Dendritic cell treated with granulocyte-macrophage colony-stimulating factor and Interleukin-4, amounts not matched to agents 40 ng/mL and 50 ng/mL, for 4 days (primary cell): ENCODE data around the gene DLX2.

Source experiments
- H3K27ac Mint-ChIP-seq: one replicate; pipeline ENCODE4 v1.8.0; 2022; ENCODE audit warnings: mild to moderate bottlenecking, mixed read lengths
- H3K27me3 Mint-ChIP-seq: one replicate; pipeline ENCODE4 v1.8.0; 2022; ENCODE audit warnings: mild to moderate bottlenecking, mixed read lengths
- H3K36me3 Mint-ChIP-seq: one replicate; pipeline ENCODE4 v1.8.0; 2022; ENCODE audit warnings: low read depth, mixed read lengths
- H3K4me1 Mint-ChIP-seq: one replicate; pipeline ENCODE4 v1.8.0; 2022; ENCODE audit warnings: low read depth, mixed read lengths
- H3K4me3 Mint-ChIP-seq: one replicate; pipeline ENCODE4 v1.8.0; 2022; ENCODE audit warnings: mild to moderate bottlenecking, moderate library complexity, mixed read lengths
- H3K9me3 Mint-ChIP-seq: one replicate; pipeline ENCODE4 v1.8.0; 2022; ENCODE audit warnings: mixed read lengths
- intact Hi-C: fragments of 100-400 bp; cut with micrococcal nuclease; formaldehyde crosslinking; loops from one replicate; pipeline ENCODE4 v1.15.0; 2022

Gene DLX2

DNA sequence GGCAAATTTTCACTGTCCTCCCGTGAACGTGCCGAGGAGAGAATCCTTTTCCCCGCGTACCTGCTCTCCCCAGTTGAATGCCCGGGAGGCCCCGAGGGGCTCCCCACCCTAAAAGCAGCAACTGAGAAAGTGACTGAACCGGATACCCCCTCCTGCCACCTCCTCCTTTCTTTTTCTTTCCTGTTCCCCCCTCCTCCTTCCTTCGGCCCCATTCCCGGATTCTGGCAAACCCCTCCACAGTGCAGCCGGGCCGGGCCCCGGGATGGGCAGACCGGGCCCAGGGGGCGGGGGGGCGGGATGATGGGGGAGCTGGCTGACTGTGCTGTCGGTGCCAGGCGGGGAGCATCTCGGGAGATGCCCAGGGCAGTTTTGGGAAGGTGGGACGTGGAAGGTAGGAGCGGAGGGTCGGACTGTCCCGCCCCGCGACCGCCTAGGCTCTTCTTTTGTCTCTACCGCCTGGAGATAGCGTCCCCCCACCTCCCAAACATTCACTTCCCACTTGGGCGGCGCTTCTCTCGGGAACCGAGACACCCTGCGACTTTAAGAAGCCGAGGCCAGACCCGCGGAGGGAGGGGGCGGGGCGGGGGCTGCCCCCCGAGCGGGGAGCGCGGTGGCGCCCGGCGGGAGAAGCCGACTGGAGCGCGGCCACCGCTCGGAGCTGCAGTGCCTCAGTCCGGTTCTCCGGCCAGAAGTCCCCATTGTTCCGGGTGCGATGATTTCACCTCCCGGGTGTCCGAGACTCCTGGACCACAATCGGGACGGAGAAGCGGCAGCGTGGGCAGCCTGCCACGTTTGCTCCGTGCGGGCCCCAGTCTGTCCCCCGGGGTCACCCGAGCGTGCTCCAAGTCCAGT is 8.2 kb downstream of the DLX2 start:
- H3K4me1 Mint-ChIP-seq: peaks cover 57% of the 10 kb centered on the region
- no peaks in the 10 kb centered on the region for H3K9me3 Mint-ChIP-seq
- H3K27me3 Mint-ChIP-seq: peaks cover 91% of the 10 kb centered on the region
- peak overlapping the region; percentile 78 for H3K4me3 Mint-ChIP-seq
- no peak overlapping the region for H3K27ac Mint-ChIP-seq
- H3K36me3 Mint-ChIP-seq: no peaks in the 10 kb centered on the region
- intact Hi-C loops: no loop called here

DNA sequence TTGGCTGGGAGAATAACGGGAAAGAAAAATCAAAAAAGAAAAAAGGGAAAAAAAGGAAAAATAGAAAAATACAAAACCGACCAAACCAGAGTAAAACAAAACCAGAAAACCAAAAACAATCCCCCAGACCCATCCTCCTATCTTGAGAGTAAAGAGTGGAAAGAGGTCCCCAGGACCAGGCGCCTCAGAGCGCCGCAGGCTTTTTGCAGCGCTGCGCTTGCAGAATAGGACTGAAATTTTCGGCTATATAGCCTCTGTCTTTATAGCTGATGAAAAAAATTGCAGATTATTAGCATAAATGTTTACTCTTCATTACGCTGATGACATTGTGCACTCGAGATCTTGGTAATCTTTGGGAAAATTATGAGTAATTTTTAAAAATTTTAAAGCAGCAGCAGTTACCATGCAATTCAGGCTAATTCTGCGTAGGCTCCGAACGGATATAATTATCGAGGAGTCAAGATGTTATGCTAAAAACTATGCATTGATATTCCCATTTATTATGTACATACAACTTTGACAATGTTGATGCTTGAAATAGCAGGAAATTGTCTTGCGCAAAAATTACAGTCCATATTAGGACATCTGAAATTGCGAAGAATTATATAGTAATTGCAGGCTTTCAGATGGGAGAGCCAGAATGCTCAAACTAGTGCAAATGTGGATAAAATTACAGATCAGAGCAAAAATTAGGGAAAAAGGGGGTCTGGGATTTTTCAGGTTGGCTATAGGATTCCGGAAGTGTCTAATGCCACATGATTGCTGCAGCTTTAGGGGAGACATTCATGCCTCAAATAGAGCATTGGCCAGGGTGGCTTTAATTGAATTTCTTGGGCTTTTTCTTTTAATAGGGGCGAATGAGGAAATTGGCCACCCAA is 9.0 kb downstream of the DLX2 start:
- H3K27ac Mint-ChIP-seq: no peak overlapping the region
- peaks cover 55% of the 10 kb centered on the region for H3K4me1 Mint-ChIP-seq
- H3K9me3 Mint-ChIP-seq: no peaks in the 10 kb centered on the region
- intact Hi-C loops: no loop called here
- H3K4me3 Mint-ChIP-seq: peak overlapping the region; percentile 37
- peaks cover 91% of the 10 kb centered on the region for H3K27me3 Mint-ChIP-seq
- H3K36me3 Mint-ChIP-seq: no peaks in the 10 kb centered on the region

GRCh38 chr2:172092716-172093415 is 9.8 kb downstream of the DLX2 start:
- H3K4me1 Mint-ChIP-seq: peaks cover 58% of the 10 kb centered on the region
- no peaks in the 10 kb centered on the region for H3K9me3 Mint-ChIP-seq
- no peak overlapping the region for H3K27ac Mint-ChIP-seq
- peaks cover 93% of the 10 kb centered on the region for H3K27me3 Mint-ChIP-seq
- peak overlapping the region; percentile 37 for H3K4me3 Mint-ChIP-seq
- intact Hi-C loops: no loop called here
- no peaks in the 10 kb centered on the region for H3K36me3 Mint-ChIP-seq

DNA sequence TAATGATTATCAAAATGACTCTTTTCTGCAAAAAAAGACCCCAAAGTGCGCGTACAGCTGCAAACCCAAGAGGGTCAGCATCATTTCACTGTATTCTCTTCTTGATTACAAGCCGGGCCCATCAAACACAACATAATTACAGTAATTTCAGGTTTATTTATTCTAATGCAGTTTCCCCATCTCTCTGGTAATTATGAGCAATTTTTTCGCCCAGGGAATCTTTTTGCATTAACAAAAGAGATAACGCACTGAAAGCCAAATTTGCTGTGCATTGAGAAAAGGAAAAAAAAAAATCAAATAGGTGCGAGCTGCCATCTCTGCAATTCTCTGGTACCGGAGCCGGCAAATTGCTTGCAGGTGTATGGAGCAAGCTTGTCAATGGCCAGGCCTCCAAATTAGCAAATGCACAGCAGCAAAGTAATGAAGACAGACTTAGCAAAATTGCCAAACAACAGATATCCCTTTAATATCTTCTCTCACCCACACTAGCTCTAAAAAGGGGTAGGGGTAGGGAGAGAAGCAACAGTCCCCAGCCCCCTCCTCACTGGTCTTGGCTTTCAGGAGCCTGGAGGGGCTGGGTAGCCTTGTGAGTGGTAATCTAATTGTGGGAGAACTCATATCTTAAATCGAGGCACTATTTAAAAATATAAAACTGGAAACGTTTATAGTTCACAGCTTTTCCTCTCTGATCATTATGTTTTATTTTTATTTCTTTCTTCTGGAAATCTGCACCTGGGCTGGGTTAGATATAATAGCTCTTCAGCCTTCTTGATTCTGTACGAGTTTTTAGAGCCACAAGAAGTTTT is 10.7 kb downstream of the DLX2 start:
- H3K9me3 Mint-ChIP-seq: no peaks in the 10 kb centered on the region
- no peaks in the 10 kb centered on the region for H3K36me3 Mint-ChIP-seq
- intact Hi-C loops: no loop called here
- no peak overlapping the region for H3K4me3 Mint-ChIP-seq
- peaks cover 61% of the 10 kb centered on the region for H3K4me1 Mint-ChIP-seq
- H3K27ac Mint-ChIP-seq: no peak overlapping the region
- H3K27me3 Mint-ChIP-seq: peaks cover 93% of the 10 kb centered on the region

DNA sequence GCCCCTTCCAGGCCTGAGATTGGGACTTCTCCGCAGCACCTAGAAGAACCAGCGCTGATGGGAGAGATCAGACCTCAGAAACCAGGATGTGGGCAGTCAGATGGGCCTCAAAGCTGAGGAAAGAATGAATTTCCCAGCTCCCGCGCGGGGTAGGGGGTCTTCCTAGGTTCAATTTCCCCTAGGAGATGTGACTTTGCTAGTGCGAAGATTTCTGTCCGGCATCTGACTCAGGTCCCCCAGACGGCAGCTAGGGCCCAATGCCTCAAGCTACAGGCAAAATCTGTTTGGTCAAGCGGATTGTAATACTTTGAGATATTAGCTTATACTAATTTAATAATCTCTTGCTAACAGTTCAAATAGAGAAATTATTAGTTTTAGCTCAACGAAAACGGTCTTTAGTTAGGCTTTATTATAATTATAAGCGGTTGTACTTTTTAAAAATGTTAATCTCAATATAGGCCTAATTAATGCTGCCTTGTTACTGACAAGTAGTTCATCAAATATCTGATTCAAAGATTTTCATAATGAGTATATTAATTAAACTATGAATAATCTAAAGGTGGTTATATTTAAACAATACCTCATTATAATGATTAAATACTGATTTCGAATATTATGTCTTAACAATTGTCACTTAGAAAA is 11.6 kb downstream of the DLX2 start:
- Mint-ChIP-seq H3K27ac (no peak overlapping the region), H3K4me1 (peaks cover 61% of the 10 kb centered on the region), H3K36me3 (no peaks in the 10 kb centered on the region), H3K4me3 (no peak overlapping the region), H3K9me3 (no peaks in the 10 kb centered on the region), H3K27me3 (peaks cover 93% of the 10 kb centered on the region)
- intact Hi-C loops: no loop called here

- Mint-ChIP-seq H3K27ac (no peak overlapping the region), H3K27me3 (peaks cover 93% of the 10 kb centered on the region), H3K36me3 (no peaks in the 10 kb centered on the region), H3K4me3 (no peak overlapping the region), H3K9me3 (no peaks in the 10 kb centered on the region), H3K4me1 (peaks cover 61% of the 10 kb centered on the region)
- intact Hi-C loops: no loop called here
Measured at GRCh38 chr2:172090044-172090961, 12.4 kb downstream of the DLX2 start.

DNA sequence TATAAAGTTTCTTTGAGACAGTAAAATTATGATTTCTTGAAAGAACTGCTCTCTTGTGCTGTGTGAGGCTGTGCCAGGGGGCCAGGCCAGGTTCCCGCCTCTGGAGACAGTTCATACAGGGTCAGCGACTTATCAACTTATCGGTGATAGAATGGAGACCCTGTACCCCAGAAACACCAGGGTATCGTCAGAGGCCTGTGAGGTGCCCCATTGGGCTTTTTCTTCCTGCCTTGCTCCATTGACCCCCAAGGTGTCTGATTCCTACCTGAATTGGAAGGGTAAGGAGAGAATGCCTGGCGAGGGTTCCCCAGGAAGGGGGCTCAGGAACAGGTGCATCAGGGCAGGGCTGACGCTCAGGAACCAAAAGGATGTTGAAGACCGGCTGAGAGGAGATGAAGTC is 13.1 kb downstream of the DLX2 start:
- Mint-ChIP-seq H3K4me3 (no peak overlapping the region), H3K4me1 (peaks cover 63% of the 10 kb centered on the region), H3K36me3 (no peaks in the 10 kb centered on the region), H3K27me3 (peaks cover 94% of the 10 kb centered on the region), H3K9me3 (no peaks in the 10 kb centered on the region), H3K27ac (no peak overlapping the region)
- intact Hi-C loops: no loop called here

GRCh38 chr2:172089005-172089504 is 13.6 kb downstream of the DLX2 start:
- peaks cover 65% of the 10 kb centered on the region for H3K4me1 Mint-ChIP-seq
- intact Hi-C loops: no loop called here
- H3K27me3 Mint-ChIP-seq: peaks cover 94% of the 10 kb centered on the region
- no peak overlapping the region for H3K27ac Mint-ChIP-seq
- no peaks in the 10 kb centered on the region for H3K9me3 Mint-ChIP-seq
- no peak overlapping the region for H3K4me3 Mint-ChIP-seq
- no peaks in the 10 kb centered on the region for H3K36me3 Mint-ChIP-seq

DNA sequence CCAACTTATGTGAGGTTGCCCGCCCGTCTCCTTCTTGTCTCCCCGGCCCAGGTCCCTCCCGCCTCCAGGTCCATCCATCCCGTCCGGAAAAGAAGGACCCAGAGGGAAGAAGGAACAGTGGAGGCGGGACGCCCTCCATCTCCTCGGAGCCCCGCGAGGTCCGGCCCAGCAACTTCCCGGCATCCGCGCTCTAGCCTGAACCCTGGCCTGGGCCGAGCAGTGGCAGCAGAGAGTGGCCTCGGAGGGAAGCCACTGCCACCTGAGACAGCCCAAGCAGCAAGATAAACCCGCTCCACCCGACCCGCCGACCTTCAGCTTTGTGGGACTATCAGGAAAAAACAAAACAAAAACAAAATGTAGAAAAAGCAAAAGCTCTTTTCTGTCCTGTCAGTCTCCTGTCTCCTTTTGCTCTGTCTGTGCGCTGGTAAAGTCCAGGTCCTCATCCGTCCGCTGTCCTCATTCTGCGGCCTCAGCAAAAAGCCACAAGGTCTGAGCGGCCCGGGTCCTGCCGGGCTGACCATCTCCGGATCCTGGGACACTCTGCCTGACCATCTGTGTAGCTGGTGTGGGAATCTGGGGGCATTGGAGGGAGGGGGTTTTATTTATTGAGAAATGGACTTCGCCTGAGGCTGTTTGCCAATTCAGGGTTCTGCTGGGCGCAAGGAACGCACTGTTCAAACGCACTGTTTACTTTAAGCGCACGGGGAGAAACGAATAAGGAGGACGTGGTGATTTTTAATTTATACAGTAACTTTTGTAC is 14.3 kb downstream of the DLX2 start:
- Mint-ChIP-seq H3K27ac (no peak overlapping the region), H3K4me3 (no peak overlapping the region), H3K4me1 (peaks cover 65% of the 10 kb centered on the region), H3K27me3 (peaks cover 94% of the 10 kb centered on the region), H3K36me3 (no peaks in the 10 kb centered on the region), H3K9me3 (no peaks in the 10 kb centered on the region)
- intact Hi-C loops: no loop called here

DNA sequence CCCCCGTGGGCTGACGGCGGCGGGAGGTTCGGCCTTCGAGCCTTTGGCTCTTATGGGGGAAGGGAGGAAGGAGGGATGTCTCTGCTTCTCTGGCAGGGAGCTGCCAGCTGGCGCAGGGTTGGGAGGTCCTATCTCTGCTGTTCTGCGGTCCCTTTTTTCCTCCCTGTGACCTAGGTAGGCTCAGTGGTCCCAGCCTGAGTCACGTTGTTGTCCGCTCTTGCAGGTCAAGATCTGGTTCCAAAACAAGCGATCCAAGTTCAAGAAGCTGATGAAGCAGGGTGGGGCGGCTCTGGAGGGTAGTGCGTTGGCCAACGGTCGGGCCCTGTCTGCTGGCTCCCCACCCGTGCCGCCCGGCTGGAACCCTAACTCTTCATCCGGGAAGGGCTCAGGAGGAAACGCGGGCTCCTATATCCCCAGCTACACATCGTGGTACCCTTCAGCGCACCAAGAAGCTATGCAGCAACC is 14.9 kb downstream of the DLX2 start:
- H3K36me3 Mint-ChIP-seq: no peaks in the 10 kb centered on the region
- intact Hi-C loops: no loop called here
- H3K9me3 Mint-ChIP-seq: no peaks in the 10 kb centered on the region
- peaks cover 94% of the 10 kb centered on the region for H3K27me3 Mint-ChIP-seq
- H3K4me1 Mint-ChIP-seq: peaks cover 67% of the 10 kb centered on the region
- H3K27ac Mint-ChIP-seq: no peak overlapping the region
- H3K4me3 Mint-ChIP-seq: no peak overlapping the region

DNA sequence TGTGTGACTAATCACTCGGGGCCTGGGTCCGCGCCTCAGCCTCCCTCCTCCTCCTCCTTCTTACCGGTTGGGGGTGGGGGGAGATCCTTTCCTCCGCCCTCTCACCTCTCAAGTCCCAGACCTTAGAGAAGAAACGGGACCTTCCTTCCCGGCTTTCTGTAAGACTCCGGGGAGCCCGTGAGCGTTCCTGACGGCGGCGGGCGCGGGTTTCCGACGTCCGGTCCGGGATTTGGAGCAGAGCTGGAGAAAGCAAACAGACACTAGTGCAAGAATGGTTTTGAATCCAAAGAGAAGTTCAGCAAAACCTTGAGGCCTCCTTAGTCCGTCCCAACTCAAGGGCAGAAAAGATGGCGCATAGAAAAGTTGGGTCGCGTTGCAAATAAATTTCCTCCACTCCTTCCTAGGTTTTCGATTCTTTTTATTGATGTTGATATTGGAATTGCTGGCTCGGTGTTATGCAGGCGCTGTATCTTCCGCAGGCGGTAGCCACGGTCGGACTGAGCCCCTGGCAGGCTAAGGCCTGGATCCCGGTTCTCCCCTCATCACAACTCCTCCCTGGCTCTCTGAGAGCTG is 15.4 kb downstream of the DLX2 start:
- Mint-ChIP-seq H3K4me3 (no peak overlapping the region), H3K9me3 (no peaks in the 10 kb centered on the region), H3K27me3 (peaks cover 94% of the 10 kb centered on the region), H3K36me3 (no peaks in the 10 kb centered on the region), H3K4me1 (peaks cover 72% of the 10 kb centered on the region), H3K27ac (no peak overlapping the region)
- intact Hi-C loops: no loop called here
